Transverse colon (tissue), 4 donors: Measurements from ENCODE around the gene GABBR2.

Experiments
- CTCF ChIP-seq, 5 experiments: fragments of 200-600 bp in 3 of 5; fragments of 450-650 bp in 2 of 5; sonication (generic) in 3 of 5; IDR thresholded peaks; 1 replicate in 2 of 5; 2 replicates in 3 of 5; pipeline ENCODE4 v1.5.1; 2016 to 2017; ENCODE audit warnings: antibody characterized with exemption in 5 of 5, inconsistent platforms in 3 of 5, mild to moderate bottlenecking in 2 of 5, moderate library complexity in 1 of 5
- EP300 ChIP-seq: sonication (generic); formaldehyde crosslinking; IDR thresholded peaks from one replicate; pipeline ENCODE4 v1.6.1; 2017; ENCODE audit warnings: antibody characterized with exemption, low read depth
- POLR2A ChIP-seq: fragments of 450-650 bp; IDR thresholded peaks from one replicate; pipeline ENCODE4 v1.6.1; 2016; ENCODE audit warnings: antibody characterized with exemption, mild to moderate bottlenecking, moderate library complexity
- POLR2AphosphoS5 ChIP-seq, 3 donors: sonication (generic); formaldehyde crosslinking; IDR thresholded peaks; one replicate each; pipeline ENCODE4 v1.6.1; 2016; ENCODE audit warnings: antibody characterized with exemption in 3 of 3

GRCh38 chr9:98401140-98402018, 307.4 kb downstream of the GABBR2 start:
- TF ChIP-seq EP300 (no peak), CTCF (IDR thresholded peaks at IDR 0.05) (no peak), POLR2A (no peak), POLR2AphosphoS5 (IDR thresholded peaks at IDR 0.05) (no peak)
